Sigmoid colon (tissue), 7 donors: ENCODE data around the gene PHACTR3. TPM values are rescaled to one million over a fixed set of nuclear protein-coding genes. Genes with fewer than 3 reads are reported as not detected.

Experiments used
- DNase-seq: peaks from one replicate; pipeline ENCODE4 v3.0.0-alpha.2; 2019
- H3K27ac ChIP-seq, 4 donors: fragments of 200-600 bp; sonication (generic); one replicate each; pipeline ENCODE4 v1.5.1; 2016 to 2019; ENCODE audit warnings: mild to moderate bottlenecking in 1 of 4
- H3K27me3 ChIP-seq, 3 donors: fragments of 200-600 bp; sonication (generic); one replicate each; pipeline ENCODE4 v1.5.1; 2019; ENCODE audit warnings: mild to moderate bottlenecking in 1 of 3
- H3K36me3 ChIP-seq, 4 donors: fragments of 200-600 bp; sonication (generic); one replicate each; pipeline ENCODE4 v1.5.1; 2016 to 2019
- H3K4me1 ChIP-seq, 4 donors: fragments of 200-600 bp; sonication (generic); one replicate each; pipeline ENCODE4 v1.5.1; 2017 to 2019
- H3K4me3 ChIP-seq, 4 donors: fragments of 200-600 bp; sonication (generic); one replicate each; pipeline ENCODE4 v1.5.1; 2017 to 2019; ENCODE audit warnings: mild to moderate bottlenecking in 2 of 4, moderate library complexity in 1 of 4
- H3K9me3 ChIP-seq, 4 donors: fragments of 200-600 bp in 3 of 4; sonication (generic) in 3 of 4; one replicate each; pipeline versions ENCODE4 v1.5.1 to v1.6.1; 2013 to 2019
- CTCF ChIP-seq, 4 experiments: fragments of 450-650 bp in 3 of 4; fragments of 200-600 bp in 1 of 4; IDR thresholded peaks; one replicate each; pipeline ENCODE4 v1.5.1; 2016 to 2019; ENCODE audit warnings: antibody characterized with exemption in 4 of 4, mild to moderate bottlenecking in 3 of 4, moderate library complexity in 2 of 4
- EP300 ChIP-seq, 4 donors: sonication (generic); formaldehyde crosslinking; IDR thresholded peaks; one replicate each; pipeline ENCODE4 v1.6.1; 2017; ENCODE audit warnings: antibody characterized with exemption in 4 of 4
- POLR2A ChIP-seq, 2 donors: fragments of 450-650 bp; IDR thresholded peaks; one replicate each; pipeline ENCODE4 v1.6.1; 2016; ENCODE audit warnings: antibody characterized with exemption in 2 of 2, mild to moderate bottlenecking in 2 of 2, moderate library complexity in 2 of 2
- POLR2AphosphoS5 ChIP-seq, 4 donors: sonication (generic); formaldehyde crosslinking; IDR thresholded peaks; one replicate each; pipeline ENCODE4 v1.6.1; 2017; ENCODE audit warnings: antibody characterized with exemption in 4 of 4
- WGBS, 2 donors: extraction: QIAGEN DNeasy Blood & Tissue Kit; methylation state at CpG; one replicate each; pipeline ENCODE4 v1.1.7; 2013; 5-methylcytosine and 5-hydroxymethylcytosine counted together
- intact Hi-C: fragments of 100-400 bp; cut with DNase I; formaldehyde crosslinking; loops from one replicate; pipeline ENCODE4 v1.15.1; 2023
- polyA plus RNA-seq, 3 donors: library from polyadenylated mRNA; stranded (reverse); fragments of 200-250 nt; gene quantifications; one replicate each; pipeline ENCODE4 v1.2.3, GENCODE V29; 2013
- total RNA-seq, 4 donors: library from RNA; depleted of rRNA; stranded (reverse); fragments of >200 nt; gene quantifications; one replicate each; pipeline ENCODE4 v1.1.0, GENCODE V29; 2016
- donor health status: healthy with polysubstance abuse.
- donor health status: Bipolar disorder and iron deficiency.
- donor health status: healthy.

PHACTR3 gene
- total and polyA plus RNA-seq, 7 donors: under 0.01 to 1.5 (median 0.81) TPM

GRCh38 chr20:59805786-59806577, 201.6 kb downstream of the PHACTR3 start:
- Histone ChIP-seq H3K27me3 (no peaks in the 10 kb centered on the region), H3K4me1 (no peaks in the 10 kb centered on the region), H3K4me3 (no peak overlapping the region), H3K9me3 (no peaks in the 10 kb centered on the region), H3K27ac (no peak overlapping the region), H3K36me3 (no peaks in the 10 kb centered on the region)
- intact Hi-C loops: no loop called here
- WGBS, 2 donors: 88 to 95% methylated on average over 26 of the region's 26 CpGs
- DNase-seq: no peak
- no peak for TF ChIP-seq POLR2A (IDR thresholded peaks at IDR 0.05)
- TF ChIP-seq EP300 (IDR thresholded peaks at IDR 0.05): no peak
- no peak for TF ChIP-seq POLR2AphosphoS5 (IDR thresholded peaks at IDR 0.05)
- TF ChIP-seq CTCF (IDR thresholded peaks at IDR 0.05): no peak

- TF ChIP-seq EP300 (IDR thresholded peaks at IDR 0.05): no peak
- no peak for TF ChIP-seq POLR2A (IDR thresholded peaks at IDR 0.05)
- TF ChIP-seq CTCF (IDR thresholded peaks at IDR 0.05): no peak
- no peak for TF ChIP-seq POLR2AphosphoS5 (IDR thresholded peaks at IDR 0.05)
- intact Hi-C loops: no loop called here
- Histone ChIP-seq H3K4me1 (no peaks in the 10 kb centered on the region), H3K9me3 (no peaks in the 10 kb centered on the region), H3K27me3 (no peaks in the 10 kb centered on the region), H3K27ac (no peak overlapping the region), H3K36me3 (no peaks in the 10 kb centered on the region), H3K4me3 (no peak overlapping the region)
- WGBS, 2 donors: 94 to 95% methylated on average over 10 of the region's 10 CpGs
- no peak for DNase-seq
Measured at GRCh38 chr20:59806578-59806975, 202.2 kb downstream of the PHACTR3 start.

GRCh38 chr20:59807909-59808728, 203.8 kb downstream of the PHACTR3 start:
- TF ChIP-seq EP300 (IDR thresholded peaks at IDR 0.05) (no peak), POLR2AphosphoS5 (IDR thresholded peaks at IDR 0.05) (no peak), POLR2A (IDR thresholded peaks at IDR 0.05) (no peak), CTCF (IDR thresholded peaks at IDR 0.05) (no peak)
- intact Hi-C loops: no loop called here
- no peaks in the 10 kb centered on the region for H3K27me3 ChIP-seq
- no peak overlapping the region for H3K27ac ChIP-seq
- H3K9me3 ChIP-seq: no peaks in the 10 kb centered on the region
- 86 to 92% methylated on average over 17 of the region's 17 CpGs for WGBS, 2 donors
- H3K4me3 ChIP-seq: no peak overlapping the region
- DNase-seq: peak; percentile 50
- no peaks in the 10 kb centered on the region for H3K36me3 ChIP-seq
- no peaks in the 10 kb centered on the region for H3K4me1 ChIP-seq

GRCh38 chr20:59808729-59809381, 204.5 kb downstream of the PHACTR3 start:
- no peaks in the 10 kb centered on the region for H3K9me3 ChIP-seq
- 82 to 84% methylated on average over 29 of the region's 29 CpGs for WGBS, 2 donors
- H3K27me3 ChIP-seq: no peaks in the 10 kb centered on the region
- peak; percentile 17 for DNase-seq
- H3K27ac ChIP-seq: no peak overlapping the region
- TF ChIP-seq POLR2A (IDR thresholded peaks at IDR 0.05) (no peak), EP300 (IDR thresholded peaks at IDR 0.05) (no peak), POLR2AphosphoS5 (IDR thresholded peaks at IDR 0.05) (no peak), CTCF (IDR thresholded peaks at IDR 0.05) (no peak)
- no peaks in the 10 kb centered on the region for H3K4me1 ChIP-seq
- no peaks in the 10 kb centered on the region for H3K36me3 ChIP-seq
- intact Hi-C loops: no loop called here
- H3K4me3 ChIP-seq: no peak overlapping the region
